Measurements from ENCODE around the gene TUBB.

Gene TUBB

GRCh38 chr6:30687659-30688431, 32.3 kb upstream of the TUBB start:
- in situ Hi-C loops (cut with HindIII; ENCODE audit: low sequenced_read_pairs) = no loop called here

DNA sequence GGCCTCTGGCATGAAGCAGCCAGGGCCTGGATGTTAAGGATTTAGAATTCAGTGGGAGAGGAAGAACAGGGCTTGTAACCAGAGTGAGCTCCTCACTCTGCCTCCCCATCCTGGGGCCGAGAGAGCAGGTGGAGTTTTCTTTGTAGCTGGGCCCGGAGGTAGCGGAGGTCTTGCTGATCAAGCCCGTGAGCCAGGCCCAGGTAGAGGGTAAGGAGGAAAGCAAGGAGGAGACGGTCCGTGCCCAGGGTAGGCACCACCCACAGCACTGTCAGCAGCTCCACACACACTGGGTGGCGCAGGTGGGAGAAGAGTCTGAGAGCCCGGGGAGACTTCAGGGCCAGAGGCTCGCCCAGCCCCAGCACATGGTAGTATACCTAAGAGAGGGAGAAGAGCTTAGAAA, 31.6 kb upstream of the TUBB start:
- in situ Hi-C loops (cut with HindIII; ENCODE audit: low sequenced_read_pairs) = no loop called here

DNA sequence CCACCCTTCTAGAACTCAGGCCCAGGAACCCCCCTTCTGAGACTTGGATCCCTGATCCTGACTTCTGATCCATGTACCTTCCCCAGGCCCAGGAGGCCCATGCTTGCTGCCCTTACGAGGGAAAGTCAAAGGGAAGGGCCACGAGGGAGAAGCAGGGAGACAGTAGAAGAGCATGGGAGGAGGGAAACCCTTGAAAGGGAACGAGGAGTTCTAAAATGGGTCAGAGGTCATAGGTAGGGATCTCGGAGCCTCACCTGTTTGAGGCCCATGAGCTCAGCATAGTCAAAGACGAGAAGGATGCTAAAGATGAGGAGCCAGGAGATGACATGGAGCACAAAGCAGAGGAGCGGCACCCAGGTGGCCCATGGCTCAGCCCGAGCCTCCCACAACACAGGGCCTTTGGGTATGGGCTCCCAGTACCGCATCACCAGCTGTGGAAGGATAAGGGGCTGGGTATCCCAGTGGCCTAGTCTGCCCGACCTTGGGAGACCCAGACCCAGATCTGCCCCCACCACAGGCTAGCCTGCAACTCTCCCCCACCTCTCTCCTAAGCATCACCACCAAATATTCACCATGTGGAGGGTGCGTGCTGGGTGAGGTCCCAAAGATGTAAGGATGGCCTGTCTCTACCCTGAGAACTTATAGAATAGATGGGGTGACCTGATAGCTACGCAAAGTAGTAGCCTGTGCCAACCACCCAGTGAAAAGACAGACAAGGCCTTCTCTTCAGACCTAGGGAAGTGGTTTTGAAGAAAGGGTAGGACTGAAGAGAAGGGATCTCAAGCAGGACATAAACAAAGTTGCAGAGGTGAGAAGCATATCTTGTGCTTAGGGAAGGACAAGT, 30.9 kb upstream of the TUBB start:
- in situ Hi-C loops (cut with HindIII; ENCODE audit: low sequenced_read_pairs) = no loop called here

- in situ Hi-C loops (cut with HindIII; ENCODE audit: low sequenced_read_pairs) = no loop called here
Measured at GRCh38 chr6:30689985-30690384, 30.2 kb upstream of the TUBB start.

DNA sequence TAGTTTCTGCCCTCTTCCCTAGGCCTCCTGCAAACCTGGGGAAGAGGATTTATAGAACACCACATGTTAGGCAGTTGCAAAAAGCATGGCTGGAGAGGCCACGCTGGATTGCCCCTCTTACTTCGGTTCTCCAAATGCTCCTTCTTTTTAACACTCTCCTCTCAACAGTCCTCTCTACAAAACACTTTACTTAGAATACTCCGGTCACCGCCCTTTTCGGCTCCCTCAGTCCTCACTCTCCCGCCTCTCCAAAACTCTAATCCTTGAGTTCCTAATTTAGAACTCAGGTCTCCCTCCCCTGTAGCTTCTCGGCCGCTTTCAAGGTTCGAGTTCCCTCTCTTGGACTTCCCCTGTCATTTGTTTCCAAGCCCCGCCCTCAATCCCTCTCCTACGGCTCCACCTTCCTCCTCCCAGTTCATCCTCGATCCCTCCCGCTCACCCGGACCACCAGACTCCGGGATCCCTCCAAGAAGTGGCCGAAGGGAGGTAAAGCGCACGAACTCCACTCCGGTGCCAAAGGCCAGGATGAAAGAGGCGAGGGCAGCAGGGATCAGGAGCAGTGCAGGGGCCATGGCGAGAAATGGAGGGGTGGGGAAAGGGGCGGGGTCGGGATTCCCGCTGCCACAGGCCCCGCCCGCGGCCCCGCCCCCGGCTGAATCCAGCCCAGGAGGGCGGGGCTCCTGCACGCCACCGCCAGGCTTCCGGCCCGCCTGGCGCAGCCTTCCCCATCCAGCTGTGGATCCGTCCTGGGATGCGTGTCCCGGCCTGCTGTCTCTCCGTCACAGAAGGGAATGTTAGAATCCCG, 29.5 kb upstream of the TUBB start, which contains the start of gene NRM:
Gene NRM (minus strand): TSS at position 582 of the 805 bp plus-strand sequence. CDS start 10 bp downstream, at position 572.
- in situ Hi-C loops (cut with HindIII; ENCODE audit: low sequenced_read_pairs) = no loop called here

DNA sequence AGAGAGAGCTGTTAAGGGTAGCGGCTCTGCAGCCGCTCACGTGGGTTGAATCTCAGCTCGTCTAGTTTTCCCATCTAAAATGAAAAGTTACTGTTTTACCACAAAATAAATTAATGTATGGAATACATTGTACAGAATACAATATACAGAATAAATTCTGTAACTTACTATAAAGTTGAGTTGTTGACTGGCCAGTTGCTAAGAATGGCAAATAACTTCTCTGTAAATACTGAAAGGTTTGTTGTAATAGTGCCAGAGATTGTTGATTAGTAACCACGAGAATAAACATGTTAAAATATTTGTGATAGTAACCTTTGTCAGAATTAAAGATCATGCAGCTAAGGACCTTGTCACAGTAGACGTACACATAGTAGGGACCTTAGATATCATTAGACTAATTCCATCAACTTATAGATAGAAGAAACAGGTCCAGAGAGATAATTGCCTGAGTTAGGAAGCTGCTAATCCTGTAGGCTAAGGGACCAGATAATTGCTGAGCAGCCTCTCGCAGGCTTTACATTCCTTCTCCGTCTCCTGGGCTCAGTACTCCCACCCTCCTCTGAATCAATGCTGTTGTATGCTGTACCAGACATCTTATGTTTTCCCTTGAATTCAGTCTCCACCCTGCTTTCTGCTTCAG, 28.8 kb upstream of the TUBB start:
- in situ Hi-C loops (cut with HindIII; ENCODE audit: low sequenced_read_pairs) = no loop called here

DNA sequence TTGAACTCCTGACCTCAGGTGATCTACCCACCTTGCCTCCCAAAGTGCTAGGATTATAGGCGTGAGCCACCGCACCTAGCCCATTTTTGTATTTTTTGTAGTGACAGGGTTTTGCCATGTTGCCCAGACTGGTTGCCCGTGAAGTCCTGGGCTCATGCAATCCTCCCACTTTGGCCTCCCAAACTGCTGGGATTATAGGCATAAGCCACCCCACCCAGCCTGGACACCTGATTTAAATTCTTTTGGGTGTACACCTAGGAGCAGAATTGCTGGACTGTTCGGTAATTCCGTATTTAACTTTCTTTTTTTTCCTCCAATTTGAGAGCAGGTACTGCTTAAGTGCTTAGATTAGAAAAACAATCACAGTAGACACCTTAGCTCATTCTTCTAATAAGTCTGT, 23.7 kb upstream of the TUBB start:
- in situ Hi-C loops (cut with HindIII; ENCODE audit: low sequenced_read_pairs) = no loop called here

DNA sequence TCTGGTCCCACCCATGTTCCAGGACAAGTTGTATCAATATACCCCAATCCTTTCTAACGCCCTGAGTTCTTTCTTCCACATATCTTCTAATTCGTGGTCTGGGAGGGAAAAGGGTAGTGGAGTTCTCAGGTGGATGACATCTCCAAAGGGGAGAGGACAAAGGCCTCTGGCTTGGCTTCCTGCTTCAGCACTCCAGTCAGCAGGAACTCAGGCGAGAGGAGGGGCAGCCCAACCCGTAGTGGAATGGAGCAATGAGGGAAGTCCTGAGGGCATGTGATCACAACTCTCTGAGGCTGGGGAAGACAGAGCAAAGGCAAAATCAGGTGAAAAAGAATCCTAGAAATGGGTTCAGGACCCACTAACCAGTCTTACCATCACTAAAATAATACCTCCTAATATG, 19.8 kb upstream of the TUBB start:
- in situ Hi-C loops (cut with HindIII; ENCODE audit: low sequenced_read_pairs) = no loop called here

DNA sequence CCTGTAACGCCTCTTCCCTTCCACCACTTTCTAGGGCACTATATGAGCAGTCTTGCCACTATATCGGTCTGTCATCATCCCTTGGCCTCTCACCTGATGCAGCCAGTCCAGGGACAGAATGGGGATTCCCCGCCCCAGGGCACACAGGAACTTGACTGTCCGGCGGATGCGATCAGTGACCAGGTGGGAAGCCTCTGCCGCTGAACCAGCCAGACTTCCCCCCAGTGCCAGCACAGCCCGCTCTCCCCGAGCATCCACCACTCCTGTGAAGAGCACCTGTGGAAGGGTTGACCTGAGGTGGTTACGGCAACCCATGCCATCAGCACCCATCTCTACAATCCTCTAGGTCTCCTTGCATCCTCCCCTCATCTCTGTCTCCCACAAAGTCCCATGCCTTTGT, 17.1 kb upstream of the TUBB start:
- in situ Hi-C loops (cut with HindIII; ENCODE audit: low sequenced_read_pairs) = no loop called here

DNA sequence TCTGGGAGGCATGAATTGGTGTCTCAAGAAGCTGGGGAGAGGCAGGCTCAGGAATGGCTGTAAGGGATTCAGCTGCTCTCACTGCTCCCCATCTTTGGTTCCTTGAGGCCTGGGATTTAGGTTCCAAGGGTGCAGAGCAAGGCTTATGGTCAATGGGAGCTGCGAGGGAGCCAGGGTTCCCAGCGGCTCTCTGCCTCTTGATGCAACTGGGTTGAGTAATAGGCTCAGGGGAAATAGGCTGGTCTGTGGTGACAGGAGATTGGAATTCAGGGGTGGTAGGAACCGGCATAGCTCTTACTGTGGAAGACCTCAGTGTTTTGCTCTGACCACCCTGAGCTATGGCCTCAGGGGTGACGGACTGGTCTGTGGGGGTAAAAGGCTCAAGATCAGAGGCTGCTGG, 16.3 kb upstream of the TUBB start:
- in situ Hi-C loops (cut with HindIII; ENCODE audit: low sequenced_read_pairs) = no loop called here

GRCh38 chr6:30705620-30706019, 14.5 kb upstream of the TUBB start:
- in situ Hi-C loops (cut with HindIII; ENCODE audit: low sequenced_read_pairs) = no loop called here

- in situ Hi-C loops (cut with HindIII; ENCODE audit: low sequenced_read_pairs) = no loop called here
Measured at GRCh38 chr6:30707281-30707850, 12.8 kb upstream of the TUBB start.

DNA sequence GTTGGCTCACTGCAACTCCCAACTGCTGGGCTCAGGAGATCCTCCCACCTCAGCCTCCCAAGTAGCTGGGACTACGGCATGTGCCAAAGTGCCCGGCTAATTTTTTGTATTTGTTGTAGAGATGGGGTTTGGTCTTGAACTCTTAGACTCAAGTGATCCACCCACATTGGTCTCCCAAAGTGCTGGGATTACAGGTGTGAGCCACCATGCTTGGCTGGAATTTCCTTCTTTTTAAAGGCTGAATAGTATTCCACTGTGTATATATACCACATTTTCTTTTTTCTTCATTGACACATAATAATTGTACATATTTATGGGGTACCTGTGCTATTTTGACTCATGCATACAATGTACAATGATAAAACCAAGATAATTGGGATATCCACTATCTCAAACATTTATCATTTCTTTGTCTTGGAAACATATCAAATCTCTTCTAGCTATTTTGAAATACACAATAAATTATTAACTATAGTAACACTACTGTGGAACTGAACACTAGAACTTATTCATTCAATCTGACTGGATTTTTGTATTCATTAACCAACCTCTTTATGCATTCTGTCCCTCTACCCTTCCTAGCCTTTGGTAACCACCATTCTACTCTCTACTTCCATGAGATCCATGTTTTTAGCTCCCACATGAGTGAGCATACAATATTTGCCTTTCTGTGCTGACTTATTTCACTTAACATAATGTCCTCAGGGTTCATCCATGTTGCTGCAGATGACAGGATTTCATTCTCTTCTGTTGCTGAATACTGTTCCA, 10.9 kb upstream of the TUBB start:
- in situ Hi-C loops (cut with HindIII; ENCODE audit: low sequenced_read_pairs) = no loop called here

GRCh38 chr6:30711758-30712380, 8.3 kb upstream of the TUBB start:
- in situ Hi-C loops (cut with HindIII; ENCODE audit: low sequenced_read_pairs) = no loop called here

DNA sequence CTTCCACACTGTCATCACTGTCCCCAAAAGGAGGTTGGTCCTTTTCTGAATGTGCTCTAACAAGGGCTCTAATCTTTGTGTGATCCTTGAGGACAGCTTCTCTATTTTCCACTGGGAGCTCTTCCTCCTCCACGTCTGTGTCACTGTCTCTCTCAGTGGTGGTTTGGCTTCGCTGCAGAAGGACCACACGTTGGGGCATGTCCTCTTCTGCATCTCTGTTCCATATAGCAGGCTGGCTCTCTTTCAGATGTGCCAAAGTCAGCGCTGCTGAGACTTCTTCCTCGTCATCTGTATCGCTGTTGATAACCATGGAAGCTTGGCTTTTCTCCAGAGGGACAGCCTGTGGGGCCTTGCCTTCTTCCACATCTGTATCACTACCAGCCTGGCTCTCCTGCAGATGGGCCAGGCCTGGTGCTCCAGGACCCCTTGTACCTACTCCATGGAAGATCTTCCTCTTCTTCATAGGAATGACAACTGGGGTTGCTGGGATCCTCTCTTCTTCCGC, 7.7 kb upstream of the TUBB start:
- in situ Hi-C loops (cut with HindIII; ENCODE audit: low sequenced_read_pairs) = no loop called here

GRCh38 chr6:30714263-30714662, 5.9 kb upstream of the TUBB start:
- in situ Hi-C loops (cut with HindIII; ENCODE audit: low sequenced_read_pairs) = no loop called here

DNA sequence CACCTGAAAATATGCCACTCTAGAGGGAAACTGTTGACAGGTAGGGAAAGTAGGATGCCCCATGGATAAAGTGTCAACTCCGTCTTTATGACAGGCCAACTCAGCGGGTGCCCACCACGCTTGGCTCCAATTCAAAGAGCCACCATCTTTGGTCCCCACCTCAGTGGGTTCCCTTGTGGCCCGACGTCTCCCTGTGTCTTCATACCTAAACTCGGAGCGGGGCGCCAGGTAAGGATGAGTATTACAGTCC, 3.3 kb upstream of the TUBB start:
- in situ Hi-C loops (cut with HindIII; ENCODE audit: low sequenced_read_pairs) = no loop called here

DNA sequence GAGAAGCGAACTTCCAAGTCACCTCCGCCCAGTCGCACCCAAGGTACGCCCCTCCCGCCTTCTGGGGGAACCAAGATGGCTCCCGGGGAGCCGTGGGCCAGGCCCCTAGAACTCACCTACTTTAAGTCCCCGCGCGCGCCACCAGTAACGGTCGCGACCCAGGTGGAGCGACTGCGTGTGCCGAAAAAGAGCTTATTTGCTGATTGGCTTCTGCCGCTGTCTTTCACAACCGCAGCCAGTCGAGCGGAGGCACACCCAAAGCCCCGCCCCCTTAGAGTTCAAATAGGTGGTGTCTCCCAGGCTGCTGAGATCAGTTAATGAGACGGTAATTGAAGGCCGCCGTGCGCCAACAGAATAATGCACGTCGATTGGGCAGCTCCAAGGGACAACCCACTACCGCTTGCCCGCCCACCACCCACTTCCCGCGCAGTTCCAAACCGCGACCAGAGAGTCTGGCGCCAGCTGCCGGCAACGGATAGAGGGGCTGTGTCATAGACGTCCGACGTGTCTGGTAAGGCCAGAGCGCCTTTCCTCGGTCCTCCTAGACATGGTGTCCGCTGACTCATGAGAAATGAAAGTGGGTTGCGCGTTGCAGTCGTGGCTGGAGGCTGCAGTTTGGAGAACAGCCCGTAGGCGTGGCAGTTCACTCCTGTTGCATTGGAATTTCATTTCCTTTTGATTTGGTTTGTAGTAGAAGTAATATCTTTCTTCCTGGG, 2.9 kb upstream of the TUBB start, which contains the start of gene MDC1:
Gene MDC1 (minus strand): TSS at position 153 of the 716 bp plus-strand sequence. CDS start 2,106 bp downstream, outside the sequence.
- in situ Hi-C loops (cut with HindIII; ENCODE audit: low sequenced_read_pairs) = no loop called here
